Limb (tissue), 2 donors: ENCODE results near the gene CASP7.

Experiments used
- DNase-seq, 2 donors: peaks; one replicate each; pipeline ENCODE4 v3.0.0-alpha.2; 2016; ENCODE audit errors: extremely low spot score in 2 of 2

Gene CASP7

GRCh38 chr10:113712024-113712423 is 32.3 kb downstream of the CASP7 start:
- DNase-seq: no peak

- DNase-seq: no peak
Observed at GRCh38 chr10:113712755-113713639, 33.3 kb downstream of the CASP7 start.

GRCh38 chr10:113713640-113713982 is 33.9 kb downstream of the CASP7 start:
- DNase-seq: no peak

DNA sequence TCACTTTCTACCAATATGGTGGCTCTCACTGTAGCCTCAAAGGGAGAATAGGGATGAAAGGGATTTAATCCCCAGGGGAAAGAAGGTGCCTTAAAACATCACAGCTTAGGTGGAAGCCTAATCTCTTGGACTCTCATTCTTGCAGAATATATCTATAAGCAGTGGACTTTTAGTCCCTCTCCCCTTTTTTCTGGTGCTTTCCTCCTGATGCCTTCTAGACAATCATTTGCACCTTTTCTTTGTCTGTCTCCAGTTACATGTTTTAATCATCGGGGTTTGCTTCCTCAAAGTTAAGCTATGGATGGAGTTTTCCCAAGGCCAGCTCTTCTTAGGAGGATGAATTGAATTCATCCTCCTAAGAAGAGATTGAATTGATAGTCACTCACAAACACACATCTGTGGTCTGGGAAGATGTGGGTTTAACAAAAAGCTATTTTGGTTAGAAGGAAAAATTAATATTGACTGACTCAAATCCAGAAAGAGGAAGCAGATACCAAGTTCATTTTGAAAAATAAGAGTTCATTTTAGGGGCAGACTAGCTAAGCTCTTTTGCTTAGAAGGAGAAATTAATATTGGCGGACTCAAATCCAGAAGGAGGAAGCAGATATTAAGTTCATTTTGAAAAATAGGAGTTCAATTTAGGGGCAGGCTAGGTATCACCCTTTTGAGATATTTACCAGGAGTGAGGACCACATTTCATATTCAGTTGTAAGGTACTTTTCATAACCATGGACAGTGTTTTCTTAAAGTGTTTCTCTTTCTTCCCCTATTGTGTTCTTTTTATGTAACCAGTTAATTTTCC is 36.6 kb downstream of the CASP7 start:
- DNase-seq: no peak

- no peak for DNase-seq
Observed at GRCh38 chr10:113718969-113719822, 39.5 kb downstream of the CASP7 start.

GRCh38 chr10:113720386-113720785 is 40.7 kb downstream of the CASP7 start:
- no peak for DNase-seq

GRCh38 chr10:113732160-113732881 is 52.6 kb downstream of the CASP7 start:
- DNase-seq: no peak

GRCh38 chr10:113732966-113733365 is 53.3 kb downstream of the CASP7 start:
- DNase-seq: no peak

GRCh38 chr10:113733635-113734034 is 53.9 kb downstream of the CASP7 start:
- no peak for DNase-seq

- DNase-seq: no peak
Observed at GRCh38 chr10:113735913-113736312, 56.2 kb downstream of the CASP7 start.

GRCh38 chr10:113736576-113736975 is 56.9 kb downstream of the CASP7 start:
- DNase-seq: no peak

GRCh38 chr10:113739031-113739430 is 59.3 kb downstream of the CASP7 start:
- DNase-seq: no peak

DNA sequence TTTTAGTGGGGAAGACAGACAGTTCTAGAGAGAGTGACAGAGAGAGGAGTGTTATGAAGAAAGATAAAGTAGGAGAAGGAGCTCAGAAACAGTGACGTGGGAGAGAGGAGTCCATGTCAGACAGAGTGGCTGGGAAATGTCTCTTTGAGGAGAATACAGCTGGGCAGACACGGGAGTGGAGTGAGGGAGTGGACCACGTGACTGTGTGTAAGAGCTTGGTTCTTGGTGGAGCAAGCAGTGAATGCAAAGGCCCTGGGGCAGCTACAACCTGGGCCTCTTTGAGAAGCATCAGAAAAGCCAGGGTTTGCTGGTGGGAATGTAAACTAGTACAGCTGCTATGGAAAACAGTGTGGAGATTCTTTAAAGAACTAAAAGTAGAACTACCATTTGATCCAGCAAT is 59.9 kb downstream of the CASP7 start:
- DNase-seq: no peak

- no peak for DNase-seq
Observed at GRCh38 chr10:113740850-113741249, 61.1 kb downstream of the CASP7 start.

DNA sequence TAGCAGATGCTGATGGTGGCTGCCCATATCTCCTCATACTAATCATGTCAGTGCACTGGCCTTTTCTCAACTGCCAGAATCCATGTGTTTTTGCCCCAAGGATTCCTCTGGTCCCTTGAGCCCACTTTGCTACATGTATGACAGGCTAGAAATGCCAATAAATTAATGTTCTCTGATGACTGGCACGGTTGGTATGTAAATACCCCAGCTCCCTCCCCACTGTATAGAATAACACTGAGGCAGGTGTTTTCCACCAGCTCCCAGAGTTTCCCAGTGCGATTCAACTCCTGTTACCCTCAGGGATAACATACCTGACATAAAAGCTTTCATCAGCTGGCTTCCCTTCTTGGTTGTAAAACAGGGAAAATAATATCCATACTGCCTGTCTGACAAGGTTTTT is 62.8 kb downstream of the CASP7 start:
- DNase-seq: no peak

DNA sequence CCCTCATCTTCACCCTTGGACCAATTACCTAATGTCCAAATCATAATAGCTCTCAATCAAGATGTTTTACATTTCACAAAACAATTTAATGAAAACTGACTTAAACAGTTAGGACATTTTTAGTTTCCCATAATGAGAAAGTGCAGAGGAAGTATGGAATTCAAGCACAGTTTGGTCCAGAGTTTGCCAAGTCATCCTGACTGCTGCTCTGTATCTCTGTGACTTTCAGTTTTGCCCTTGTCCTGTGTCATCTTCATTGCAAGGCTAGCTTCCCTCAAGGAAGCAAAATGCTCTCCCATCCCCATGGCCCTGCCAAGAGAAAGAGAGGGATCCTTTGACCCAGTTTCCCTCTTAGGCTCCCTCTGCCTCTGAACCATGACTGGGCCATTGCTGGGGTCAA is 63.9 kb downstream of the CASP7 start:
- DNase-seq: no peak

GRCh38 chr10:113745374-113745773 is 65.7 kb downstream of the CASP7 start:
- no peak for DNase-seq

GRCh38 chr10:113746217-113746957 is 66.7 kb downstream of the CASP7 start:
- no peak for DNase-seq

GRCh38 chr10:113751181-113751732 is 71.5 kb downstream of the CASP7 start, which contains the start of gene PLEKHS1:
PLEKHS1 (plus strand) TSS chr10:113751682; CDS start chr10:113755278, 3,596 bp downstream.
- DNase-seq: no peak

- no peak for DNase-seq
Observed at GRCh38 chr10:113752553-113752952, 72.8 kb downstream of the CASP7 start.
